Body of pancreas (tissue), 4 donors: ENCODE results near the gene KRTAP19-7. TPM values are rescaled to one million over a fixed set of nuclear protein-coding genes. Genes with fewer than 3 reads are reported as not detected.

ENCODE experiments used
- ATAC-seq: fragments of 150-250 bp; one replicate; pipeline ENCODE4 v1.9.1; 2016
- DNase-seq, 4 donors: peaks; one replicate each; pipeline ENCODE4 v3.0.0-alpha.2; 2019
- H3K27ac ChIP-seq, 4 donors: fragments of 200-600 bp; sonication (generic); 1 replicate in 3 of 4; 2 replicates in 1 of 4; pipeline versions ENCODE4 v1.5.1 to v1.6.1; 2016 to 2019; ENCODE audit warnings: mild to moderate bottlenecking in 1 of 4, mixed read lengths in 1 of 4, moderate library complexity in 1 of 4
- H3K27me3 ChIP-seq, 2 donors: fragments of 200-600 bp; sonication (generic); one replicate each; pipeline ENCODE4 v1.6.0; 2016; ENCODE audit warnings: mild to moderate bottlenecking in 1 of 2
- H3K36me3 ChIP-seq, 2 donors: fragments of 200-600 bp; sonication (generic); replicated peaks in 1 of 2; 2 replicates each; pipeline ENCODE4 v1.5.1; 2016; ENCODE audit warnings: low read depth in 2 of 2; ENCODE audit not compliant: insufficient read depth in 1 of 2
- H3K4me1 ChIP-seq: fragments of 200-600 bp; sonication (generic); one replicate; pipeline ENCODE4 v1.6.0; 2016
- H3K4me3 ChIP-seq, 2 donors: fragments of 200-600 bp; sonication (generic); 1 replicate in 1 of 2; 2 replicates in 1 of 2; pipeline ENCODE4 v1.5.1; 2016 to 2019
- H3K9me3 ChIP-seq, 3 donors: fragments of 200-600 bp; sonication (generic); 1 replicate in 2 of 3; 2 replicates in 1 of 3; pipeline ENCODE4 v1.5.1; 2016
- CTCF ChIP-seq, 7 experiments: fragments of 450-650 bp in 4 of 7; fragments of 200-600 bp in 3 of 7; sonication (generic) in 3 of 7; IDR thresholded peaks; one replicate each; pipeline ENCODE4 v1.5.1; 2016 to 2019; ENCODE audit warnings: antibody characterized with exemption in 7 of 7
- POLR2A ChIP-seq, 3 donors: fragments of 450-650 bp; IDR thresholded peaks; one replicate each; pipeline ENCODE4 v1.6.1; 2016; ENCODE audit warnings: antibody characterized with exemption in 3 of 3, mild to moderate bottlenecking in 2 of 3
- WGBS, 2 donors: methylation state at CpG; one replicate each; pipeline ENCODE4 v1.1.5; 2017; 5-methylcytosine and 5-hydroxymethylcytosine counted together
- intact Hi-C: fragments of 100-400 bp; cut with DNase I; formaldehyde crosslinking; loops from one replicate; pipeline ENCODE4 v1.15.1; 2023
- total RNA-seq, 2 donors: library from RNA; depleted of rRNA; stranded (reverse); fragments of >200 nt; gene quantifications; one replicate each; pipeline ENCODE4 v1.1.0, GENCODE V29; 2016

KRTAP19-7 gene
- total RNA-seq, 2 donors from 2014 or later, result not detected

GRCh38 chr21:30567617-30568016 lies 6.5 kb upstream of the KRTAP19-7 start:
- Histone ChIP-seq H3K27ac (no peak overlapping the region), H3K27me3 (no peaks in the 10 kb centered on the region), H3K4me3 (no peak overlapping the region), H3K36me3 (no peaks in the 10 kb centered on the region), H3K4me1 (no peaks in the 10 kb centered on the region), H3K9me3 (no peaks in the 10 kb centered on the region)
- no peak for TF ChIP-seq CTCF (IDR thresholded peaks at IDR 0.05)
- TF ChIP-seq POLR2A (IDR thresholded peaks at IDR 0.05), result no peak
- ATAC-seq (no peak), DNase-seq (no peak)
- intact Hi-C loops, result no loop called here

GRCh38 chr21:30563630-30564029 lies 2.5 kb upstream of the KRTAP19-7 start:
- WGBS, 2 donors, result 79 to 88% methylated on average over 2 of the region's 2 CpGs
- Histone ChIP-seq H3K4me1 (no peaks in the 10 kb centered on the region), H3K27ac (no peak overlapping the region), H3K4me3 (no peak overlapping the region), H3K9me3 (no peaks in the 10 kb centered on the region), H3K27me3 (no peaks in the 10 kb centered on the region), H3K36me3 (no peaks in the 10 kb centered on the region)
- TF ChIP-seq POLR2A (IDR thresholded peaks at IDR 0.05) (no peak), CTCF (IDR thresholded peaks at IDR 0.05) (no peak)
- intact Hi-C loops, result no loop called here
- ATAC-seq (no peak), DNase-seq (no peak)

- no peaks in the 10 kb centered on the region for H3K9me3 ChIP-seq
- no peak overlapping the region for H3K27ac ChIP-seq
- no peak for DNase-seq
- no peak for ATAC-seq
- H3K36me3 ChIP-seq, result no peaks in the 10 kb centered on the region
- H3K27me3 ChIP-seq, result no peaks in the 10 kb centered on the region
- intact Hi-C loops, result no loop called here
- H3K4me3 ChIP-seq, result no peak overlapping the region
- no peaks in the 10 kb centered on the region for H3K4me1 ChIP-seq
- 49 to 58% methylated on average over 6 of the region's 6 CpGs for WGBS, 2 donors
- TF ChIP-seq POLR2A (IDR thresholded peaks at IDR 0.05) (no peak), CTCF (IDR thresholded peaks at IDR 0.05) (no peak)
Observed at GRCh38 chr21:30563072-30563471, 2.0 kb upstream of the KRTAP19-7 start.

GRCh38 chr21:30561957-30562356 lies 843 bp upstream of the KRTAP19-7 start:
- WGBS, 2 donors, result 75 to 80% methylated on average over 2 of the region's 2 CpGs
- H3K9me3 ChIP-seq, result no peaks in the 10 kb centered on the region

More at GRCh38 chr21:30561957-30562356, 843 bp upstream of the KRTAP19-7 start:
- Histone ChIP-seq H3K27me3 (no peaks in the 10 kb centered on the region), H3K36me3 (no peaks in the 10 kb centered on the region), H3K4me3 (no peak overlapping the region), H3K27ac (no peak overlapping the region), H3K4me1 (no peaks in the 10 kb centered on the region)
- ATAC-seq (no peak), DNase-seq (no peak)
- intact Hi-C loops, result no loop called here
- no peak for TF ChIP-seq POLR2A (IDR thresholded peaks at IDR 0.05)
- TF ChIP-seq CTCF (IDR thresholded peaks at IDR 0.05), result no peak
